NT2/D1 (cell line): ENCODE results near the gene IMPA2.
"Not testable (repeated sequence)": the region's sequence is repeated elsewhere in the genome, so short reads cannot be mapped to it uniquely, and the experiment has no call there.

Experiments used
- DNase-seq: peaks from one replicate; pipeline ENCODE4 v3.0.0-alpha.2; 2011; ENCODE audit warnings: low read depth, low spot score
- H3K27me3 ChIP-seq: 2 replicates; pipeline ENCODE4 v1.6.0; 2011; ENCODE audit warnings: mild to moderate bottlenecking; ENCODE audit not compliant: insufficient read length, insufficient read depth
- H3K36me3 ChIP-seq: 2 replicates; pipeline ENCODE4 v1.6.1; 2011; ENCODE audit warnings: mild to moderate bottlenecking, low read length, mixed read lengths; ENCODE audit not compliant: insufficient read depth, insufficient read length
- H3K4me1 ChIP-seq: 2 replicates; pipeline ENCODE4 v1.5.1; 2011; ENCODE audit not compliant: insufficient read depth, insufficient read length
- H3K4me3 ChIP-seq: 2 replicates; pipeline ENCODE4 v1.5.1; 2011; ENCODE audit warnings: low read depth; ENCODE audit not compliant: insufficient read length
- H3K9ac ChIP-seq: 2 replicates; pipeline ENCODE4 v1.6.0; 2011; ENCODE audit warnings: low read depth; ENCODE audit not compliant: insufficient read length
- H3K9me3 ChIP-seq: 2 replicates; pipeline ENCODE4 v1.5.1; 2011; ENCODE audit warnings: mild to moderate bottlenecking, low read length; ENCODE audit not compliant: insufficient read depth
- SUZ12 ChIP-seq: IDR thresholded peaks from 2 replicates; pipeline ENCODE4 v1.6.1; 2011; ENCODE audit not compliant: insufficient read length, insufficient read depth; ENCODE audit errors: extremely low read depth
- YY1 ChIP-seq: IDR thresholded peaks from 2 replicates; pipeline ENCODE4 v1.6.1; 2011; ENCODE audit not compliant: insufficient read length, insufficient read depth
- ZNF274 ChIP-seq: IDR thresholded peaks from 2 replicates; pipeline ENCODE4 v1.6.1; 2011; ENCODE audit warnings: mild to moderate bottlenecking, low read depth, low read length

Gene IMPA2

DNA sequence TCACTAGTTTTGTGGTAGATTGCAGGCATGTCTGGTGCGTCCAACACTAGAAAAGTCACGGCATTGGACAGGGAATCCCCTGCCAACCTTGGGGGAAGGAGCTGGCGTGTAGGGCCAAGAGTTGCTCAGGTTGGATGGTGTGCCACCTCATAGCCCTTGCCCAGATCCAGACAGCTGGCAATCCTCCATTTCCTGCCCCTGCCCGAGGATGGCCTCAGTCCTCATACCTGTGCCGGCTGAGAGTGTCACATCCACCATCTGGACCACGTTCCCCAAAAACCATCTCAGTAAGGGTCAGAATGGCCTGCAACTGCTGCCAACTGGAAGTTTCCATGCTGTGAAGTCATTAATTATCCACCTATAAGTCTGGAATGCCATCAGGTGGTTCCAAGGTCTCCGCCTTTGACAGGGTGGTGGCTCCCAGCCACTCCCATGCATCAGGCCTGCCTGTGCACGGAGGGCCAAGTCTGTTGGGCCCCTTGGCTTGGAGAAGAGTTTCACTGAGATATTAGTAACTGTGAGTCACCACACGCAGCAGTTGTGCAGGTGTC is 55.0 kb downstream of the IMPA2 start:
- no peak for DNase-seq
- Histone ChIP-seq H3K4me3 (no peak overlapping the region), H3K27me3 (peaks cover 14% of the 10 kb centered on the region), H3K9ac (no peak overlapping the region), H3K4me1 (peaks cover 2% of the 10 kb centered on the region), H3K36me3 (peaks cover 5% of the 10 kb centered on the region), H3K9me3 (no peaks in the 10 kb centered on the region)
- TF ChIP-seq YY1 (no peak), ZNF274 (no peak), SUZ12 (no peak)

DNA sequence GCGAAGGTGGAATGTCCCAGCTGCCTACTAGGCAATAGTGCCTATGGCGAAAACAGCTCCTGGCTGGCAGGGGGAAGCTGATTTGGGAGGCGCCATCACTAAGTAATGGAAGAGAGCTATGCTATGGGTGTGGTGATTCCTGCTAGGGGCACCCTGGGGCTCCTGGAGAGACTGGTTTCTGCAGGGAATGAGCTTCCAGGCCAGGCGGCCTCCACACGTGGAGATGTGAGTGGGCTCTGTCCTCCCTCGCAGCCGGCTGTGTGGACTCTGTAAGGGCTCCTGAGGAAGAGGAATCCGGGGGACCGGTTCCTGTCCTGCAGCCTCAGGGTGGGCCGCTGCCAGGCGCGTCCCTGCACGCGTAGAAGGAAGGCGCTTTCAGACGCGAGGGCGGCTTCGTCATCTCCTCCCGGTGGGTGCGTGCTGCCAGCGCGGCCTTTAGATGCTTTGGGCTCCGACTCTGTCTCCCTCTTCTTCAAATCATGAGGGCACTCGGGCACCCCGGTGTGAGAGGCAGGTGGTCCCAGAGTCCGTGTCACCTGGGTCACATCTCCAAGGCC is 56.9 kb downstream of the IMPA2 start:
- H3K9me3 ChIP-seq, result no peaks in the 10 kb centered on the region
- H3K9ac ChIP-seq, result peak overlapping the region; percentile 72
- TF ChIP-seq ZNF274, result no peak
- TF ChIP-seq SUZ12, result no peak
- no peak for TF ChIP-seq YY1
- peaks cover 14% of the 10 kb centered on the region for H3K27me3 ChIP-seq
- peaks cover 2% of the 10 kb centered on the region for H3K4me1 ChIP-seq
- peaks cover 3% of the 10 kb centered on the region for H3K36me3 ChIP-seq
- peak overlapping the region; percentile 55 for H3K4me3 ChIP-seq
- no peak for DNase-seq

DNA sequence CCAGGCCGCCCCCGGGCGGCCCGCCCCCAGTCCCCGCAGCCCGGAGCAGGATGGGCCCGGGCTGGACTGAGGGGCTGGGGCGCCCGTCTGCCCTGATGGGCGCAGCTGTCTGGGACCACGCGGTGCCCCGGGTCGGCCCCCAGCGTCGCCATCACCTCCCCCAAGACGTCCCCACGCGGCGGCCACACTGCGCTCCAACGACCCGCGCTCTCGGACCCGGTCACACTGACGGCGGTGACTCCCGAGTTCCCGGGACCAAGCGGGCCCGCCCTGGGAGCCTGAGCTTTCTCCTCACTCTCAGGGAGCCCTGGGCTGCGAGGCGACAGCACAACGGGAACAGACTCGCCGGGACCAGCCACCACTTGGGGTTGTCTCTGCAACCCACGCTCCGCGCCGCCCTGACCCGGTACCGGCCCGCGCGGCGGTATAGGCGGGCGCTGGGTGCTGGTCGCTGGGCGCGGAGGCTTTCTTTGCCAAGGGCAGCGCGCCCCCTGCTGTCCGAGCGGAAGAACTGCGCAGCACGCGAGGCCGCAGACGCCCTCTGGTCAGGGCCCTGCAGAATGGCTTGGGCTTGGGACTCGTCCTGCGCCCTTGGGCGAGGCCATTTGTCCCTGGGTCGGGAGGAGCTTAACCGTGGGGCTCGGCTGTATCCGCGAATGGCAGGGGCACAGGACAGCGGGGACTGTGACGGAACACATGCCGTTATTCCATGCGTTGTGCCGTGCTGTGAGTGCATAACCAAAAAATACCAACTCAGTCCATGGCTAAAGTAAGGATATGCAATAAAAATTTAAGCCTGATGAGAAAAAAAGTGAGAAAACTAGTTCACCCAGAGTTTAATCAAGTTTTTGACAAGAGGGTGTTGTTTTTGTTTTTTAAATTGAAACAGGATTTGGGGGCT is 57.6 kb downstream of the IMPA2 start:
- peaks cover 14% of the 10 kb centered on the region for H3K27me3 ChIP-seq
- DNase-seq, result peak; percentile 51
- H3K9ac ChIP-seq, result peak overlapping the region; percentile 72
- TF ChIP-seq YY1, result no peak
- no peak for TF ChIP-seq SUZ12
- no peak for TF ChIP-seq ZNF274
- H3K4me1 ChIP-seq, result peaks cover 2% of the 10 kb centered on the region
- no peaks in the 10 kb centered on the region for H3K9me3 ChIP-seq
- H3K36me3 ChIP-seq, result peaks cover 3% of the 10 kb centered on the region
- H3K4me3 ChIP-seq, result peak overlapping the region; percentile 55

DNA sequence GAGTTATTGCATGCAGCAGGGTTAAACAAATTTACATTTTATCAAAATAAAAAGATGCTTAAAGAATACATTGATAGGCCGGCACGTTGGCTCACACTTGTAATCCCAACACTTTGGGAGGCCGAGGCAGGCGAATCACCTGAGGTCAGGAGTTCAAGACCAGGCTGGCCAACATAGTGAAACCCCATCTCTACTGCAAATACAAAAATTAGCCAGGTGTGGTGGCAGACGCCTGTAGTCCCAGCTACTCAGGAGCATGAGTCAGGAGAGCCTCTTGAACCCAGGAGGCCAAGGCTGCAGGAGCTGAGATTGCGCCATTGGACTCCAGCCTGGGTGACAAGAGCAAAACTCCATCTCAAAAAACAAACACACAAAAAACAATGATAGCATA is 58.2 kb downstream of the IMPA2 start:
- H3K4me3 ChIP-seq, H3K4me1 ChIP-seq, H3K9ac ChIP-seq, H3K9me3 ChIP-seq, H3K36me3 ChIP-seq, DNase-seq: not testable (repeated sequence)
- H3K27me3 ChIP-seq, result peaks cover 14% of the 10 kb centered on the region

DNA sequence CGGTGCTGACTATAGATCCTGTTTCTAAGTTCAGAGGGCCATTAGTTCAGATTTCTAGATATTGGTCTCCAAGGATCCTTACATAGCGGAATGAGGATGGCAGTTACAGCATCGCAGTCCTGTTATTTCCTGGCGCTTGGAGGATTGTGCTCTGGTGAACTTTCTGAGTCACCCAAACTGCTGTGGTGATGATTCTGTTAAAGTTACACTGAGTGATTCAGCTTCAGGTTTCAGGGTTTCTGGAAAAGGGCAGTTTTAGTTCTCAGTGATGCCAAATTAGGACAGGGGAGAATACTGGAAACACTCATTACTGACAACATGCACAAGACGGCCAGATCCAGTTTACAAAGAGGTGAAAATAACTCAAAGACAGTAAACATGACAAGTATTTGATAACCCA is 60.3 kb downstream of the IMPA2 start:
- no peak for TF ChIP-seq ZNF274
- TF ChIP-seq YY1, result no peak
- TF ChIP-seq SUZ12, result no peak

DNA sequence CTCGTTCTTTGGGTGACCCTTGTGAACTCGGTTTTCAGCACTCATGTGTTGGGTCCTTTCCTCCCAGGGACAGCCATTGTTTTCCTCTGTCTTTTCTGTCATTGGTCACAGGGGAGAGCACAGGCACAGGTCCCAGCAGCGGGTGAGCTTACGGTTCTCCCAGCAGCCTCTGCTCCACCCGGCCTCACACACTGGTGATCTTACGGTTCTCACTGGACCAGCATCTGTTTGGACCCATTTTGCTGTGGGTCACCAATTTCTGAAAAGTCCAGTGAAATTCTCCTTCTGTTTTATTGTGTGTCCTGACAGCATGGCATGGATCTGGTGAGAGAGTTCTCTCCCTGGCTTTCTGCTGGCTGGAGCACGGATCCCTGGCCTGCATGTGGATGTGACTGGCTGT is 62.5 kb downstream of the IMPA2 start:
- H3K36me3 ChIP-seq, result no peaks in the 10 kb centered on the region
- no peak overlapping the region for H3K9ac ChIP-seq
- H3K4me1 ChIP-seq, result no peaks in the 10 kb centered on the region
- H3K27me3 ChIP-seq, result peaks cover under 1% of the 10 kb centered on the region
- TF ChIP-seq SUZ12 (no peak), ZNF274 (no peak), YY1 (no peak)
- H3K9me3 ChIP-seq, result peaks cover 31% of the 10 kb centered on the region; the same call in 1 of the 2 replicates
- H3K4me3 ChIP-seq, result no peak overlapping the region
- no peak for DNase-seq

More for the DNA sequence above, 60.3 kb downstream of the IMPA2 start:
- H3K36me3 ChIP-seq, result no peaks in the 10 kb centered on the region
- DNase-seq, result no peak
- H3K4me3 ChIP-seq, result no peak overlapping the region
- peaks cover 2% of the 10 kb centered on the region for H3K4me1 ChIP-seq
- peaks cover 9% of the 10 kb centered on the region; the same call in 1 of the 2 replicates for H3K9me3 ChIP-seq
- peaks cover 14% of the 10 kb centered on the region for H3K27me3 ChIP-seq
- H3K9ac ChIP-seq, result no peak overlapping the region

DNA sequence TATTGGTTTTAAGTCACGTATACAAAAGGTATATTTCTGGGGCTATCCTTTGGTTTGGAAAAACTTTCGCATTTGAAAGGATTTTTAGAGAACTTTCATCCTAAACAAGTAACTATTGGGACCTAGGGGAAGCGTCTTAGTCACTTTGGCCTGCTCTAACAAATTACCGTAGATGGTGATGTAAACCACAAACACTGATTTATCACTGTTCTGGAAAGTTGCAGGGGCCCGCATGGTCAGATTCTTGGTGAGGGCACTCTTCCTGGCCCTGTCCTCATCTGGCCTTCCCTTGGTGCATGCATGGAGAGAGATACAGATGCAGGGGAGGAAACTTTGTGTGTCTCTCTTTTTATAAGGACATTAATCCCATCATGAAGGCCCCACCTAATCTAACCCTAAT is 63.3 kb downstream of the IMPA2 start:
- no peaks in the 10 kb centered on the region for H3K4me1 ChIP-seq
- H3K9ac ChIP-seq, result no peak overlapping the region
- no peaks in the 10 kb centered on the region for H3K36me3 ChIP-seq
- TF ChIP-seq ZNF274 (no peak), SUZ12 (no peak), YY1 (no peak)
- H3K27me3 ChIP-seq, result no peaks in the 10 kb centered on the region
- no peak overlapping the region for H3K4me3 ChIP-seq
- DNase-seq, result no peak
- peaks cover 31% of the 10 kb centered on the region; the same call in 1 of the 2 replicates for H3K9me3 ChIP-seq
